Vagina (tissue), 2 donors: Measurements from ENCODE around the gene SLC9A1.

Experiments used
- CTCF ChIP-seq, 3 experiments: fragments of 450-650 bp in 2 of 3; fragments of 200-600 bp in 1 of 3; sonication (generic) in 1 of 3; IDR thresholded peaks; one replicate each; pipeline ENCODE4 v1.5.1; 2017 to 2019; ENCODE audit warnings: antibody characterized with exemption in 3 of 3, mild to moderate bottlenecking in 2 of 3, moderate library complexity in 2 of 3
- POLR2A ChIP-seq, 2 donors: fragments of 450-650 bp; IDR thresholded peaks; one replicate each; pipeline ENCODE4 v1.6.1; 2017; ENCODE audit warnings: antibody characterized with exemption in 2 of 2, mild to moderate bottlenecking in 2 of 2, moderate library complexity in 2 of 2
- POLR2AphosphoS5 ChIP-seq, 2 donors: sonication (generic); formaldehyde crosslinking; IDR thresholded peaks; one replicate each; pipeline ENCODE4 v1.9.0; 2017; ENCODE audit warnings: antibody characterized with exemption in 2 of 2, mild to moderate bottlenecking in 2 of 2, low read depth in 1 of 2; ENCODE audit not compliant: insufficient read depth in 1 of 2

- TF ChIP-seq CTCF (IDR thresholded peaks at IDR 0.05) (no peak), POLR2A (IDR thresholded peaks at IDR 0.05) (no peak), POLR2AphosphoS5 (IDR thresholded peaks at IDR 0.05; ENCODE audit: insufficient read depth in 1 of 2, low read depth in 1 of 2) (no peak)
Observed at GRCh38 chr1:27152004-27152828, 2.7 kb downstream of the SLC9A1 start.
